GM23248 (cell line): Measurements from ENCODE around the gene CDK5. TPM values are rescaled to one million over a fixed set of nuclear protein-coding genes. Genes with fewer than 3 reads are reported as not detected.
A peak's percentile ranks its signal among the peaks of the same experiment; 100 is the strongest.

Experiments
- DNase-seq: peaks from one replicate; pipeline ENCODE4 v3.0.0-alpha.2; 2015
- H2AFZ ChIP-seq: fragments of 200-600 bp; sonication (generic); 2 replicates; pipeline ENCODE4 v1.6.1; 2016; ENCODE audit warnings: antibody characterized with exemption
- H3F3A ChIP-seq: fragments of 200-600 bp; sonication (generic); 2 replicates; pipeline ENCODE4 v1.6.1; 2016; ENCODE audit warnings: mild to moderate bottlenecking, antibody characterized with exemption, mixed run types; ENCODE audit not compliant: insufficient read depth
- H3K27ac ChIP-seq: fragments of 200-600 bp; sonication (generic); 2 replicates; pipeline ENCODE4 v1.5.1; 2016; ENCODE audit warnings: mild to moderate bottlenecking
- H3K27me3 ChIP-seq: fragments of 200-600 bp; sonication (generic); replicated peaks from 2 replicates; pipeline ENCODE4 v1.6.1; 2016; ENCODE audit warnings: mild to moderate bottlenecking; ENCODE audit not compliant: insufficient read depth
- H3K36me3 ChIP-seq: fragments of 200-600 bp; sonication (generic); 2 replicates; pipeline ENCODE4 v1.6.1; 2016; ENCODE audit warnings: low read depth, mild to moderate bottlenecking
- H3K4me1 ChIP-seq: fragments of 200-600 bp; sonication (generic); 2 replicates; pipeline ENCODE4 v1.6.1; 2016; ENCODE audit warnings: mild to moderate bottlenecking; ENCODE audit not compliant: insufficient read depth
- H3K4me2 ChIP-seq: fragments of 200-600 bp; sonication (generic); one replicate; pipeline ENCODE4 v1.6.1; 2016; ENCODE audit warnings: mild to moderate bottlenecking; ENCODE audit not compliant: unreplicated experiment
- H3K4me3 ChIP-seq: fragments of 200-600 bp; sonication (generic); 2 replicates; pipeline ENCODE4 v1.5.1; 2016; ENCODE audit warnings: mild to moderate bottlenecking
- H3K79me2 ChIP-seq: fragments of 200-600 bp; sonication (generic); 2 replicates; pipeline ENCODE4 v1.6.1; 2016; ENCODE audit warnings: mild to moderate bottlenecking; ENCODE audit not compliant: insufficient read depth
- H3K9ac ChIP-seq: fragments of 200-600 bp; sonication (generic); 2 replicates; pipeline ENCODE4 v1.6.1; 2016; ENCODE audit warnings: mild to moderate bottlenecking
- H3K9me2 ChIP-seq: fragments of 200-600 bp; sonication (generic); 2 replicates; pipeline ENCODE4 v1.6.1; 2016; ENCODE audit warnings: mixed run types, mild to moderate bottlenecking, moderate library complexity; ENCODE audit not compliant: insufficient read depth
- H3K9me3 ChIP-seq: fragments of 200-600 bp; sonication (generic); one replicate; pipeline ENCODE4 v1.6.1; 2017; ENCODE audit warnings: low read depth
- H4K20me1 ChIP-seq: fragments of 200-600 bp; sonication (generic); 2 replicates; pipeline ENCODE4 v1.6.0; 2016; ENCODE audit not compliant: insufficient read depth
- EZH2 ChIP-seq: fragments of 200-600 bp; sonication (generic); IDR thresholded peaks from 2 replicates; pipeline ENCODE4 v1.6.1; 2018; ENCODE audit warnings: antibody characterized with exemption, mild to moderate bottlenecking; ENCODE audit not compliant: insufficient read depth, poor library complexity, severe bottlenecking
- EZH2phosphoT487 ChIP-seq: fragments of 200-600 bp; sonication (generic); IDR thresholded peaks from 2 replicates; pipeline ENCODE4 v1.6.1; 2018; ENCODE audit warnings: antibody characterized with exemption, moderate library complexity, mild to moderate bottlenecking, low read depth; ENCODE audit not compliant: insufficient read depth
- WGBS, 2 experiments: methylation state at CpG; one replicate each; pipeline ENCODE4 v1.1.6; 2015 to 2017; ENCODE audit warnings: low lambda C conversion rate in 2 of 2, low coverage in 1 of 2; ENCODE audit errors: missing lambda C conversion rate in 2 of 2; 5-methylcytosine and 5-hydroxymethylcytosine counted together
- in situ Hi-C: fragments of 300-500 bp; cut with MboI; formaldehyde crosslinking; loops from 2 replicates; pipeline ENCODE4 v1.15.0; 2020
- polyA plus RNA-seq: library from polyadenylated mRNA; unstranded; fragments of >200 nt; fragmentation: Nextera tagmentation; extraction: Ambion mirVana; gene quantifications from 2 replicates; pipeline ENCODE4 v1.2.1, GENCODE V29; 2016
- total RNA-seq: library from RNA; depleted of rRNA; stranded (reverse); fragments of >200 nt; shearing (Covaris generic); gene quantifications from 2 replicates; pipeline ENCODE4 v1.2.3, GENCODE V29; 2014

Gene CDK5
- total and polyA plus RNA-seq, 2 experiments from 2014 or later, result 27.6 to 27.7 TPM

- no peak for TF ChIP-seq EZH2
- no peak for TF ChIP-seq EZH2phosphoT487
- in situ Hi-C loops, result no loop called here
- peak; percentile 56 for DNase-seq
- no peak overlapping the region for H2AFZ ChIP-seq
- H3K27ac ChIP-seq, result no peak overlapping the region
- H3K9ac ChIP-seq, result no peak overlapping the region
- 61% methylated on average over 4 of the region's 4 CpGs for WGBS, 2 experiments
- H4K20me1 ChIP-seq, result no peaks in the 10 kb centered on the region
- H3K27me3 ChIP-seq, result no peaks in the 10 kb centered on the region
- peaks cover 10% of the 10 kb centered on the region; the same call in 1 of the 2 replicates for H3K4me1 ChIP-seq
- no peaks in the 10 kb centered on the region for H3K9me3 ChIP-seq
- no peaks in the 10 kb centered on the region for H3K9me2 ChIP-seq
- H3K4me2 ChIP-seq, result no peak overlapping the region
- H3K4me3 ChIP-seq, result no peak overlapping the region
- peaks cover 18% of the 10 kb centered on the region for H3K79me2 ChIP-seq
- no peaks in the 10 kb centered on the region for H3F3A ChIP-seq
- no peaks in the 10 kb centered on the region for H3K36me3 ChIP-seq
Observed at GRCh38 chr7:151025924-151026671, 31.6 kb downstream of the CDK5 start.

GRCh38 chr7:151024435-151025056 lies 33.2 kb downstream of the CDK5 start, which contains the start of gene ATG9B:
TSS of gene ATG9B (minus strand) at chr7:151024494. CDS start at chr7:151024423, 71 bp downstream.
- 30 to 40% methylated on average over 4 of the region's 4 CpGs for WGBS, 2 experiments
- Histone ChIP-seq H3K4me1 (peaks cover 9% of the 10 kb centered on the region; the same call in 1 of the 2 replicates), H3K79me2 (peaks cover 8% of the 10 kb centered on the region), H3F3A (no peaks in the 10 kb centered on the region), H3K9ac (no peak within 1 kb of the TSS), H4K20me1 (no peaks in the 10 kb centered on the region), H2AFZ (no peak within 1 kb of the TSS), H3K27me3 (peaks cover 14% of the 10 kb centered on the region), H3K36me3 (no peaks in the 10 kb centered on the region), H3K27ac (no peak within 1 kb of the TSS), H3K4me2 (no peak within 1 kb of the TSS), H3K9me2 (no peaks in the 10 kb centered on the region), H3K9me3 (no peaks in the 10 kb centered on the region), H3K4me3 (no peak within 1 kb of the TSS)
- in situ Hi-C loops, result no loop called here
- TF ChIP-seq EZH2 (no peak), EZH2phosphoT487 (no peak)
- DNase-seq, result no peak

- 64 to 69% methylated on average over 10 of the region's 10 CpGs for WGBS, 2 experiments
- Histone ChIP-seq H3K27me3 (peaks cover 19% of the 10 kb centered on the region), H3F3A (no peaks in the 10 kb centered on the region), H3K9ac (no peak overlapping the region), H2AFZ (no peak overlapping the region), H3K4me2 (no peak overlapping the region), H3K9me3 (no peaks in the 10 kb centered on the region), H3K79me2 (no peaks in the 10 kb centered on the region), H3K9me2 (no peaks in the 10 kb centered on the region), H3K4me3 (no peak overlapping the region), H3K4me1 (0 out of 2 replicates have a peak, but pooled peaks cover 3% of the 10 kb centered on the region), H3K27ac (no peak overlapping the region), H4K20me1 (no peaks in the 10 kb centered on the region), H3K36me3 (no peaks in the 10 kb centered on the region)
- in situ Hi-C loops, result no loop called here
- no peak for DNase-seq
- TF ChIP-seq EZH2phosphoT487, result no peak
- TF ChIP-seq EZH2, result no peak
Observed at GRCh38 chr7:151023232-151023631, 34.5 kb downstream of the CDK5 start.

- TF ChIP-seq EZH2, result no peak
- TF ChIP-seq EZH2phosphoT487, result no peak
- DNase-seq, result no peak
- in situ Hi-C loops, result no loop called here
- no peaks in the 10 kb centered on the region for H3K4me1 ChIP-seq
- no peaks in the 10 kb centered on the region for H3K9me2 ChIP-seq
- H3K27ac ChIP-seq, result no peak overlapping the region
- no peaks in the 10 kb centered on the region for H3K79me2 ChIP-seq
- H3K4me3 ChIP-seq, result no peak overlapping the region
- H3K9ac ChIP-seq, result no peak overlapping the region
- no peaks in the 10 kb centered on the region for H3F3A ChIP-seq
- H3K36me3 ChIP-seq, result no peaks in the 10 kb centered on the region
- no peaks in the 10 kb centered on the region for H4K20me1 ChIP-seq
- H2AFZ ChIP-seq, result no peak overlapping the region
- 32 to 42% methylated on average over 4 to 7 of the region's 7 CpGs for WGBS, 2 experiments
- no peak overlapping the region for H3K4me2 ChIP-seq
- peaks cover 19% of the 10 kb centered on the region for H3K27me3 ChIP-seq
- no peaks in the 10 kb centered on the region for H3K9me3 ChIP-seq
Observed at GRCh38 chr7:151020231-151020630, 37.5 kb downstream of the CDK5 start.
